T-helper 1 cell (primary cell): ENCODE data around the gene MLKL.

ENCODE experiments used
- DNase-seq, 5 donors: peaks; one replicate each; pipeline ENCODE4 v3.0.0-alpha.2; 2012 to 2020

Gene MLKL

DNA sequence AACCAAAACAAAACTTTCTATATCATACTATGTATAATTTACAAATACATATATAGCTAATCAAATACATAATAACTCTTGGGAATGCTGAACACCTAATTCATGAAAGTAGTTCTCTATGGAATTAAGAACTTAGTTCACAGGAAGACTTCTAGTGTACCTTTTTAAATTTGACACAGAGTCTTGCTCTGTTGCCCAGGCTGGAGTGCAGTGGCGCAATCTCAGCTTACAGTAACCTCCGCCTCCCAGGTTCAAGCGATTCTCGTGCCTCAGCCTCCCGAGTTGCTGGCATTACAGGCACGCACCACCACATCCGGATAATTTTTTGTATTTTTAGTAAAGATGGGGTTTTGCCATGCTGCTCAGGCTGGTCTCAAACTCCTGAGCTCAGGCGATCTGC, 58.7 kb downstream of the MLKL start:
- DNase-seq = no peak

DNA sequence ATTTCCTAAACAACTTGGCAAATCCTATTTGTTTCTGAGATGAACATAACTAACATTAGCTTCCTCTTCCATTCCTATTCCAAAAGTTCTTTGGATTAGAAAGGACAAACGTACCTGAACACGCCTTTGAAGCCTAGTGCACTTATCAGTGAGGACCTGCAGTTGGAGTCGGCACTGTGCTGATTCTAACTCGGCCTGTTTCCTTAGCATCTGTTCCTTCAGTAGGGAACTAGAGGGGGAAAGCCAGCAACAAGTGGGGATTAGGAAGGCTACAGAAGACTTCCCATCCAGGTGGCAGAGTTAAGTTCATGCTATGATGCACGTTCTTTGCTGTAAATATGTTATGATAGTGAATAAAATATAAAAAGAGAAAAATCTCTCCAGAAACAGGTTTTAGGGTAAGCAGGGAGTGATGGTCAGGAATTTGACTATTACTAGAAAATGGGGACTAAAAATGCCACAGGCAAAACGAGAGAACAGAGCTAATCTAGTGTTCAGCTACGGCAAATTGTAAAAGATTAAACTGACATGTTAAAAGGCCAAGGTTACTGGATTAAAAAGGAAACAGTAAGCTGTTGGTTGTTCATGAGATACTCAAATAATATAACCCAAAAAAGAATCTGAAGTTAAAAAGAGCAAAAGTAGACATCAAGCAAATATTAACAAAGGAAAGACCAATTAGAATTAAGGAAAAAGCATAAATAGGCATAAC, 62.8 kb downstream of the MLKL start:
- DNase-seq = no peak

DNA sequence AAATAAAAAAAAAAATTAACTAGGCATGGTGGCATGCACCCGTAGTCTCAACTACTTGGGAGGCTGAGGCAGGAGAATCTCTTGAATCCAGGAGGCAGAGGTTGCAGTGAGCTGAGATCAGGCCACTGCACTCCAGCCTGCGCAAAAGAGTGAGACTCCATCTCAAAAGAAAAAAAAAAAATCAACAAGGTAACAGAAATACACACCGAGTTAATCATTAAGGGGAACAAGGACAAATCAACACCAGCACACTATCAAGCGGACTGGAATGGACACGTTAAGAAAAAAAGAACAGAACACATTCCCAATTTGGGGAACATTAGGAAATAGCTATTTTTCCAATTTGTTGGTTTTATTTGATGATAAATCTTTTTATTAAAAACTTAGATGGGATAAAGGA, 65.4 kb downstream of the MLKL start:
- no peak for DNase-seq

DNA sequence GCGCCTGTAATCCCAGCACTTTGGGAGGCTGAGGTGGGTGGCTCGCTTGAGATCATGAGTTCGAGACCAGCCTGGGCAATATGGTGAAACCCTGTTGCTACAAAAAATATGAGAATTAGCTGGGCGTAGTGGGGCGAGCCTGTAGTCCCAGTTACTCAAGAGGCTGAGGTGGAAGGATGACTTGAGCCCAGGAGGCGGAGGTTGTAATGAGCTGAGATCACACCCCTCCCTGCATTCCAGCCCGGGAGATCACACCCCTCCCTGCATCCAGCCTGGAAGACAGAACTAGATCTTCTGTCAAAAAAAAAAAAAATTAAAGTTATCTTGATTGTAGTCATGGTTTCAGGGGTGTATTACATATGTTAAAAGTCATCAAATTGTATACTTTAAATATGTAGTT, 67.0 kb downstream of the MLKL start:
- no peak for DNase-seq

DNA sequence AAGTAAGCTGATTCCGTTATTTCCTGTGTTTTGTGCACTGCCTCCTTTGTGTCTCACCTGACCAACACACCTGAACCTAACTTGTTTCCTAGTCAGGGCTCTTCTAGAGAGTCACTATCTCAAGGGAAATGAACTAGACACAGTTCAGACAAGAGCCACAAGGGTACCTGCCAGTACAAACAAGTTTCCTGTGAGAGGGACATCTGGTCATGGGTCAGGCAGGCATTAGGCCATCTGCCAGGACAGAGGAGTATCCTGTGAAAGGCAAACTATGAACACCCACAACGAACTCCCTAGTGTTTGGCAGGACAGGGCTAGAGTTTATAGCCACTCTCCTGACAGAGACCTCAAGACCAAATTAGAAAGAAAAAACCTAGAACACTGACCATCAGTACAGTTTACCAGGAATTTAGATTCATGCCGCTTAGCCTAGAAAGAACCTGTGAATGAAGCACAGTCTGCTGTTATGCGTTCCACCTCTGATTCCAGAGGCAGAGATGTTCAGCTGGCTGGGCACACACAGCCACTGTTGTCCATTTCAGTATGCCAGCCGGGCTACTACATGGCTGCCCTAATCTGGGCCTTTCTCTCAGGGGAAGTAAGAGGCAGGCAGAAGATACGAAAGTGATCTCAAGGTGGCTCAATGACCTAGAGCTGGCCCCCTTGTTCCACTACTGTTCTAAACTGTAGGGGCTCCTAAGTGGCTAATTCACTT, 73.0 kb downstream of the MLKL start:
- no peak for DNase-seq

DNA sequence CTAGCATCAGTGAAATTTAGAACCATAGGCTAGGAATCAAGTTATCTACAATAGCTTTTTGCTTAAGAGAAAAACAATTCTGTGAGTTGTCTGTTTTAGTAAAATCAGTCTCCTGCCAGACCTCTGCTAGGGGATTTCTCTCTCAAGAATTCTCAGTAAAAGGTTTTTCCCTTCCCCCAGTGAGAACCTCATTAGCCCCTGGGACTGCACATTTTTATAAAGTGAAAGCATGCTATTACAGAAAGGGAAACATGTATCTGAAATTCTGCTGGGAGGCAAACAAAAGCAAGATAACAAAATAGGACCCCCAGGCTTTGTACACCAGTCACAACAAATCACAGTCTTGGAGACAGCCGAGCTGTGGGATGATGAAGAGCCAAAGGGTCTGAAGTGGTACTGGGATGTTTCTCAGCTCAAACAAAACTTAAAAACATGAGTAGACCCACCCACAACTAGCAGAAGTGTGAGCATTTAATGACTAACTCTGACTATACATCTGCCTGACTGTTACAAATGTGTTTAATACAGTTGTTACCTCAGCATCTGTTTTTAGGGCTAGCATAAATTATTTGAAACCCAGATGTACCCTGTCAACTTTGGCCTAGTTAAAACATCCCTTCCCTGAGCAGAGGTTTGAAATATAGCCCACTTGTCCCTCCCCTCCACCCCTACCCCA, 73.8 kb downstream of the MLKL start:
- DNase-seq = no peak

DNA sequence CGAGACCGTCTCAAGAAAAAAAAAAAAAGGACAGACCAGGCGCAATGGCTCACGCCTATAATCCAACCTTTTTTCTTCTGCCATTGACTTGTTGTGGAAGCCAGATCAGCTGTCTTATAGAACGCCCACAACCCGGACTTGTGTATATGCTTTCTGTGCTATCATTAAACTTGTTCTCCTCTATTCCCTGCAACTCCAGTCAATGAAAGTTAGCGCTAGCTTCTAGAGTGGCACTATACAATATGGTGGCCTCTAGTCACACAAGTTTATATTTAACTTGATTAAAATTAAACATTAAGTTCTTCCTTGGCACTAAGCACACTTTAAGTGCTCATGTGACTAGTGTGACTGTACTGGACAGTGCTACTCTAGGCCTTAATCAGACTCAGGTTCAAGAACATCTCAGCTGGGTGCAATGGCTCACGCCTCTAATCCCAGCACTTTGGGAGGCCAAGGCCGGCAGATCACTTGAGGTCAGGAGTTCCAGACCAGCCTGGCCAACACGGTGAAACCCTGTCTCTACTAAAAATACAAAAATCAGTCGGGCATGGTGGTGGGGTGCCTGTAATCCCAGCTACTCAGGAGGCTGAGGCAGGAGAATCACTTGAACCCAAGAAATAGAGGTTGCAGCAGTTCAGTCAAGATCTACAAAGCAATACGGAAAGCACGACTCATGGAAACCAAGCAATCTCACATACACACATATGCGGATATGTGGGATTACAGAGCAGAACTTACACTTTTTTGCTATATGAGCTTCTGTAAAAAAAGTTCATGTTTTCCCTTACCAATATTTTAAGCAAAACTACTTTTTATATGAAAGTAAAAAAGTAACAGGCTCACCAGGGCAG, 74.9 kb downstream of the MLKL start:
- no peak for DNase-seq

DNA sequence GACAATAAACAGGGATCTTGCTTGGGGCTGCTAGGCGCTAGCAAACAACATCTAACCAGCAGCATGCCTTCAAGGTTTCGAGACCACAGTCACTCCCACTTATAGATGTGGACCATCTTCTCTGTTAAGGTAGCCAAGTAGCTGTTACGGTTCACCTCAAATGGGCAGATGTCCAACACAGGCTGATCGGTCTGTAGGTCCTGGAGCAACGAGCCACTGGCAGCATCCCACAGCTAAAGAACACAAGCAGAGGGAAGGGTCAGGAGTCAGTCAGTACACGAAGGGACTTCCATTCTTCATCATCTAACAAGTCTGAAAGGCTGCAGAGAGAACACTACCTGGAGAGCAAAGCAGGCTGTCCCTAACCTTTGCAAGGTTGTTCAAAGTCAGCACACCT, 76.8 kb downstream of the MLKL start:
- DNase-seq = no peak

DNA sequence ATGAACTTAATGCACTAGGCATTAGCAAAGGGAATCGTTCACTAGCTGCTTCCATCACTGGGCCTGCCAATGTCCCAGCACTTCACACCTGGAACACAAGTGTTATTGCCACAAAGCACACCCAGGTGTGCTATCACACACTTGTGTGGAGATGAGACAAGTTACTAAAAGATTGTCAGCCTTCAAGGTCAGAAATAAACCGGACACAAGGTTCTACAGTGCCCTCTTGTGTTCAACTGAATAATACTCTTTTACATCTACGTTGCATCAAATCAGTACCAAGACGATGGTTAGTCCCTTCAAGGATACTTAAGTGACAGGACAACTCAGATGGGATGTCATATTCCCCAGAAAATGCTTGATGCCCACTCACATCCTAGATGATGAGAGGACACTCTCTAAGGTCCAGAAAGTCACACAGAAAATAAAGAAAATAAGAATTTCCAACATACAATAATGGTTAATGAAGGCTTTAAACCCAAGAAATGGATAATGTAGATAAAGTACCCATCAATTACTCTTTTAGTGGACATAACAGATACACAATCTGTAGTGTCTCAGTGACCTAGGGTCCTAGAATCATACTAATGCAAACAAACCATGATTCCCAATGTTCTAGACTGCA, 77.3 kb downstream of the MLKL start:
- DNase-seq = peak in 1 of 5 donors; percentile 49

DNA sequence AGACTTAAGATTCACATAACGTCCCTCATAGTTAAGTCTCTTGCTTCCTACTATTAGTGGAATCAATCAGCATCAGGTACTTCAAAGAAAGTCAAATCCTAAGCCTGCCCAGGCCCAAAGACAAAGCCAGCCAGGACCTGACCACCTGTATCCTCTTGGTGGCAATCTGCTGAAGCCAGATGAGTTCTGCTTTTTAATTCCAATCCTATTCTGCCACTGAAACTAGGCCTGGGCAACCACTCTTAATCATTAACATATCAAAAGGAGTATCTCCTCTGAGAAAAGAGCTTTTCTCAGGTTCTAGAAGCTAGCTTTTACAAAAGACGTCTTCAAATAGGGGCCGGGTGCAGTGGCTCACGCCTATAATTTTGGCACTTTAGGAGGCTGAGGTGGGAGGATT, 78.7 kb downstream of the MLKL start:
- DNase-seq = no peak
